Measurements from ENCODE around the gene NXPH4.

Gene NXPH4

DNA sequence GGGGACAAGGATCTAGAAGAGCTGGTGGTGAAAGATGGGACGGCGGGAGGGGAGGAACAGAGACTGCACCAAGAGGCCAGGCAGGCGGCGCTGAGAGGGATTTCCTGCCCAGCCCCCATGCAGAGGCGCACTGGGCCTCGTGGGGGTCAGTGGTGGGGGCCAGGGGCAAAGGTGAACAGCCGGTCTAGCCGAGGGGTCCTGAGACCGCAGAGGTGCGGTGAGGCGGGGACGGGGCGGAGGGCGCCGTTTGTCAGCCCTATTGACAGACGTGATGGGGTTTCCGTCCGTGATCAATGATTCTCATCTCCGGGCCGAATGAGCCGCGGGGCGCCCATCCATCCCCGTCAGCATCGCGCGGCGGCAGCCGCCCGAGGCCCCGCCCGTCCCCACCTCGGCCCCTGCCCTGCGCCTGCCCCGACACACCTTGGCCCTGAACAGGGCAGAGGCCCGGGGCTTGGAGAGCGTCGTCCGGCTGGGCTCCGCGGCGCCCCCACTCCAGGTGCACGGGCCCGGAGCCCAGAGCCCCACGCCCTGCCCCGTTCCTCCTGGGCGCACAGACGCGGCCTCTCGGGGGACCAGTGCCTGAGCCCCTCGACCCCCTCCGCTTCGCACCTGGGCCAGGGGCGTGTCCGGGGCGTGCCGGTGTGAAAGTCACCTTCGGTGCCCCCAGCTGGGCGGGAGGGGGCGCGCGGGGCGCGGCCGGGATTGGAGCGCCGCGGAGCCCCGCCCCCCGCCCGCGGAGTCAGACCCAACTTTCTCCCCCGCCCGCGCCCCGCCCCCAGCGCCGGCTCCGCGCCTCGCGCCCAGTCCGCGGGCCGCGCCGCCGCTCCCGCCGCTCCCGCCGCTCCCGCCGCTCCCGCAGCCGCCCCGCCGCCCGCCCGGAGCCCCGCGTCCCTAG lies at the start of gene NXPH4:
Gene NXPH4, plus strand, starts transcription at position 781 of the 898 bp plus-strand sequence. CDS start 176 bp downstream, outside the sequence.
- peak within 1 kb of the TSS; percentile 60 for H3K4me3 ChIP-seq (ENCODE audit: low read depth, low read length)

DNA sequence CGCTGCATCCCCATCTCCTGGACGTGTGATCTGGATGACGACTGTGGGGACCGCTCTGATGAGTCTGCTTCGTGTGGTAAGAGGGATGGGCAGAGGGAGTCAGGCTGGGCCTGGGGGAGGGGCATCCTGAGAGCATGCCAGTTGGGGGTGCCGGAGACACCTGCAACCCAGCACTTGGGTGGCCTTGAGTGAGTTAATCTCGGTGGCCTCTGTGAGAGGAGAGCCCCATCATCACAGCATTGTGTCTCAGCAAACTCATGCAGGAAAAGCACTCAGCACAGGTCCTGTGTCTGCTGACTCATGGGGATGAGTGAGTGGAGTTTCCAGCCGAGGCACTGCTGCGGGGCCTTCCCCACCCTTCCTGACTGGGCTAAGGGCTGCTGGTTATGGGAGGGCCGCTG lies 49.6 kb upstream of the NXPH4 start:
- no peak overlapping the region for H3K4me3 ChIP-seq (ENCODE audit: low read depth, low read length)
- no peak for DNase-seq (ENCODE audit: low read depth)

More for the DNA sequence above, at the start of gene NXPH4:
- no peak for DNase-seq (ENCODE audit: low read depth)

GRCh38 chr12:57168058-57168457 lies 48.5 kb upstream of the NXPH4 start:
- H3K4me3 ChIP-seq (ENCODE audit: low read depth, low read length), result no peak overlapping the region

GRCh38 chr12:57169046-57169795 lies 47.4 kb upstream of the NXPH4 start:
- H3K4me3 ChIP-seq (ENCODE audit: low read depth, low read length), result no peak overlapping the region
- no peak for DNase-seq (ENCODE audit: low read depth)

More at GRCh38 chr12:57168058-57168457, 48.5 kb upstream of the NXPH4 start:
- DNase-seq (ENCODE audit: low read depth), result no peak

DNA sequence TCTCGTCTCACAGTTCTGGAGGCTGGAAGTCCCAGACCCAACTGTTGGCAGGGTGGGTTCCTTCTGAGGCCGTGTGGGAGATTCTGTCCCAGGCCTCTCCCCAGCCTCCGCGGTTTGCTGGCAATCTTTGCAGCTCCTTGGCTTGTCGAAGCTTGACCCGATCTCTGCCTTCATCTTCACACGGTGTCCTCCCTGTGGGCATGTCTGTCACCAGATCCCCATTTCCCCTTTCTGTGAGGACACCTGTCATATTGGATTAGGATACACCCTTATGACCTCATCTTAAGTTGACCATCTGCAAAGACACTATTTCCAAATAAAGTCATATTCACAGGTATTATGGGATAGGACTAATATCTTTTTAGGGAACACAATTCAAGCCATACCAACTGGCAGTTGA lies 46.6 kb upstream of the NXPH4 start:
- DNase-seq (ENCODE audit: low read depth), result no peak
- no peak overlapping the region for H3K4me3 ChIP-seq (ENCODE audit: low read depth, low read length)

DNA sequence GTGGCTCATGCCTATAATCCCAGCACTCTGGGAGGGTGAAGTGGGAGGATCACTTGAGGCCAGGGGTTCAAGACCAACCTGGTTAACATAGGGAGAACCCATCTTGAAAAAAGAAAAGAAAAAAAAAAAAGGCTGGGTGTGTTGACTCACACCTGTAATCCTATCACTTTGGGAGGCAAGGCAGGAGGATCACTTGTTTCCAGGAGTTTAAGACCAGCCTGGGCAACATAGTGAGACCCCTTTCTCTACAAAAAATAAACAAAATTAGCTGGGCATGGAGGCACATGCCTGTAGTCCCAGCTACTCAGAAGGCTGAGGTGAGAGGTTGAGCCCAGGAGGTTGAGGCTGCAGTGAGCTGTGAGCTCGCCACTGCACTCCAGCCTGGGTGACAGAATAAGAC lies 46.2 kb upstream of the NXPH4 start:
- no peak for DNase-seq (ENCODE audit: low read depth)
- no peak overlapping the region for H3K4me3 ChIP-seq (ENCODE audit: low read depth, low read length)

DNA sequence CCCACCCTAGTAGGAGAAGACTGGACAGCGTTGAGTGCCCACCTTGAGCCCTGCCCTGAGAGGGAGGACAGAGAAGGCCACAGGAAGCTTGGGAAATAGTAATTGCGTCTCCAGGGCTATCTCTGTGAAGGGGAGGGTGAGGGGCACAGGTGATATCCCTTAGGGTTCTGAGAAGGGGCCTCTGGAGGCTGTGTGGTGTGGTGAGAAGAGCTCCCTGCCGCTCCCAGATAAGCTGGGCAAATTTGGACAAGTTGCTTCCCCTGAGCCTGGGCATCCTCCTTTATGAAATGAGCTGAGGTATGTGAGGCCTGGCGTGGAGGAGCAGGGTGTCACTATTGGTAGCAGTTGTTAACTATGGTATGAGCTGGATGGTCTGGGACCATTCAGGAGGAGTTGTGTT lies 45.7 kb upstream of the NXPH4 start:
- no peak for DNase-seq (ENCODE audit: low read depth)
- H3K4me3 ChIP-seq (ENCODE audit: low read depth, low read length), result no peak overlapping the region

DNA sequence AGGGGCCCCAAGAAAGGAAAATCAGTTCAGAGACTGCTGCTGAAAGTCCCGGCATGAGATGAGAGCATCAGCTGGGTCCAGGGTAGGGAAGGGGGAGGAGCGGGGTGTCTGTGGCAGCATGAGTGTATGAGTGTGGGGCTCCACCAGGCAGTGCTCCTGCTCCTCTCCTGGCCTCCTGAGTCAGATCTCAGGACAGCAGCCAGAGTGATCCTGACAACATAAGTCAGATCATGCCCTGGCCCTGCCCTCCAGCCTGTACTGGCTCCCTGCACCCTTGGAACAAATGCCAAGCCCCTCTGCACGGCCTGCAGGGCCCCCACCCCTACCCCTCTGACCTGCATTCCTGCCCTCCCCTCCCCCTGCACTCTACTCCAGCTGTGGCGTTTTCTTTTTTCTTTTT lies 44.9 kb upstream of the NXPH4 start:
- DNase-seq (ENCODE audit: low read depth), result no peak

GRCh38 chr12:57173089-57173488 lies 43.5 kb upstream of the NXPH4 start:
- no peak overlapping the region for H3K4me3 ChIP-seq (ENCODE audit: low read depth, low read length)
- no peak for DNase-seq (ENCODE audit: low read depth)

More for the DNA sequence above, 44.9 kb upstream of the NXPH4 start:
- no peak overlapping the region for H3K4me3 ChIP-seq (ENCODE audit: low read depth, low read length)

- DNase-seq (ENCODE audit: low read depth), result no peak
- no peak overlapping the region for H3K4me3 ChIP-seq (ENCODE audit: low read depth, low read length)
These were observed 42.9 kb upstream of the NXPH4 start for GRCh38 chr12:57173683-57174082.

DNA sequence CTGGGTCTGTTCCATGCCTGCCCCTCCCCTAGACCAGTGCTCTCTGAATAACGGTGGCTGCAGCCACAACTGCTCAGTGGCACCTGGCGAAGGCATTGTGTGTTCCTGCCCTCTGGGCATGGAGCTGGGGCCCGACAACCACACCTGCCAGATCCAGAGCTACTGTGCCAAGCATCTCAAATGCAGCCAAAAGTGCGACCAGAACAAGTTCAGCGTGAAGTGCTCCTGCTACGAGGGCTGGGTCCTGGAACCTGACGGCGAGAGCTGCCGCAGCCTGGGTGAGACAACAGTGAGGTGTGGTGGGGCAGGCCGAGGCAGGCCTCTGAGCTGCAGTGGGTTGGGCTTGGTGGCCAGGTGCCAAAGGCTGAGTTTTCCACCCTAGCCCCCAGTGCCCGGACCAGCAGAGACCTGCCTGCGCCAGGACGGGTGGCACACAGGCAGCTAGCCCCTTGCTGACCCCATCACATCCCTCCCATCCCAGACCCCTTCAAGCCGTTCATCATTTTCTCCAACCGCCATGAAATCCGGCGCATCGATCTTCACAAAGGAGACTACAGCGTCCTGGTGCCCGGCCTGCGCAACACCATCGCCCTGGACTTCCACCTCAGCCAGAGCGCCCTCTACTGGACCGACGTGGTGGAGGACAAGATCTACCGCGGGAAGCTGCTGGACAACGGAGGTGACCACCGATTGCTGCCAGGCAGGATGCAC lies 41.0 kb upstream of the NXPH4 start:
- no peak overlapping the region for H3K4me3 ChIP-seq (ENCODE audit: low read depth, low read length)

DNA sequence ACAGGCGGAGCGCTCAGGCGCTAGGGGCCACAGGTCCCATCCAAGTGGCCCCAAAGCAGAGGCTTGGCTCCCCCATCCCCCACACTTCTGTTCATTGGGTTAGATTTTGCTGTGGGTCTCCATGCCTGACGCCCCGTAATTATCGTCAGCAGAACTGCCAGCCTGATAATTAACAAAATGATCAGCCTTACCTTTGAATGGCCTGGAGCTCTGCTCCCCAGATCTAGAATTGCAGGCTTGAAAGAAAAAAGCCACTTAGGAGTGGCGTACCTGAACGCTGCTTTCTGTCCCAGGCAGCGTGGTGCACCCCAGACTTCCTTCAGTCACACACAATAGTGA lies 40.5 kb upstream of the NXPH4 start:
- no peak overlapping the region for H3K4me3 ChIP-seq (ENCODE audit: low read depth, low read length)
- no peak for DNase-seq (ENCODE audit: low read depth)

More for the DNA sequence above, 41.0 kb upstream of the NXPH4 start:
- DNase-seq (ENCODE audit: low read depth), result no peak

GRCh38 chr12:57176846-57177245 lies 39.7 kb upstream of the NXPH4 start:
- no peak overlapping the region for H3K4me3 ChIP-seq (ENCODE audit: low read depth, low read length)
- no peak for DNase-seq (ENCODE audit: low read depth)

DNA sequence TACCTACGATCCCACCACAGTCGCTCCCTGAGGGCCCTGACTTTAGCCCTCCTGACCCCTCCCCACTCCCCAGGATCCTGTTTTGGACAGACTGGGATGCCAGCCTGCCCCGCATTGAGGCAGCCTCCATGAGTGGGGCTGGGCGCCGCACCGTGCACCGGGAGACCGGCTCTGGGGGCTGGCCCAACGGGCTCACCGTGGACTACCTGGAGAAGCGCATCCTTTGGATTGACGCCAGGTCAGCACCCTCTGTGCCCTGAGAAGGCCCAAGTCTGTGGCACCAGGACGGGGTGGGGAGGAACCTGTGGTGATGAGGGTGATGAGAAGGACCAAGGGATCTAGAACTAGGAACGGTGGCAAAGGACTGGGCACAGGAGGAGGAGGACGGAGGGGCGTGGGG lies 39.2 kb upstream of the NXPH4 start:
- no peak overlapping the region for H3K4me3 ChIP-seq (ENCODE audit: low read depth, low read length)
- DNase-seq (ENCODE audit: low read depth), result no peak

- H3K4me3 ChIP-seq (ENCODE audit: low read depth, low read length), result no peak overlapping the region
- DNase-seq (ENCODE audit: low read depth), result no peak
These were observed 38.4 kb upstream of the NXPH4 start for GRCh38 chr12:57178213-57178612.

- DNase-seq (ENCODE audit: low read depth), result no peak
- H3K4me3 ChIP-seq (ENCODE audit: low read depth, low read length), result no peak overlapping the region
These were observed 37.1 kb upstream of the NXPH4 start for GRCh38 chr12:57179331-57180086.

- no peak overlapping the region for H3K4me3 ChIP-seq (ENCODE audit: low read depth, low read length)
- no peak for DNase-seq (ENCODE audit: low read depth)
These were observed 36.1 kb upstream of the NXPH4 start for GRCh38 chr12:57180321-57180989.

DNA sequence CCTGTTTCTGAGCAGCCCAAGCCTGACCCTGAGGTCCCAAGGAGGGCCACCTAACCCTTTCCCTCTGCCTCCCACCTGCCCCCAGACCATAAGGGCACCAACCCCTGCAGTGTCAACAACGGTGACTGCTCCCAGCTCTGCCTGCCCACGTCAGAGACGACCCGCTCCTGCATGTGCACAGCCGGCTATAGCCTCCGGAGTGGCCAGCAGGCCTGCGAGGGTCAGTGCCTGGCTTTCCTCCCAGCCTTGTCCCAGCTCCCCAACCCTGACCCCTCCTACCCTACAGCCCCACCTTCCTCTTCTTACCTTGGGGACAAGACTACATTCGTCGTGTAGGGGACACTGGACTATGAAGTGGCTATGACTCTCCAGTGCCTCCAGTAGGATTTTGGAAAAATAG lies 35.5 kb upstream of the NXPH4 start:
- H3K4me3 ChIP-seq (ENCODE audit: low read depth, low read length), result no peak overlapping the region
- DNase-seq (ENCODE audit: low read depth), result no peak

Data from skeletal muscle cell (primary cell).